H1 (cell line): ENCODE measurements around the gene ARL5A. TPM values are rescaled to one million over a fixed set of nuclear protein-coding genes. Genes with fewer than 3 reads are reported as not detected.

Experiments
- CTCF ChIA-PET: fragments of 300-600 bp; sonication (Branson Sonifier 250); formaldehyde crosslinking; loops from one replicate; lab custom pipeline; 2021; ENCODE audit not compliant: partially characterized antibody; lab: Charles Lee
- POLR2A ChIA-PET: fragments of 300-600 bp; sonication (Branson Sonifier 250); formaldehyde crosslinking; loops from one replicate; lab custom pipeline; 2021; ENCODE audit warnings: inconsistent platforms; ENCODE audit not compliant: partially characterized antibody; lab: Charles Lee
- DNase-seq, 2 experiments: peaks; one replicate each; pipeline versions ENCODE4 v3.0.0 to v3.0.0-alpha.2; 2010 to 2022; ENCODE audit warnings: low spot score in 2 of 2, low read depth in 1 of 2, mixed read lengths in 1 of 2
- FAIRE-seq: peaks from 2 replicates; lab custom pipeline; 2011; peaks lifted over from hg19 to GRCh38; lab: Jason Lieb, UNC
- H2AFZ ChIP-seq: 2 replicates; pipeline ENCODE4 v1.8.1; 2012; ENCODE audit warnings: low read length, inconsistent platforms
- H2AK5ac ChIP-seq: 2 replicates; pipeline ENCODE4 v1.6.1; 2013; ENCODE audit warnings: low read depth, low read length
- H2BK120ac ChIP-seq: replicated peaks from 2 replicates; pipeline ENCODE3; 2013; ENCODE audit warnings: low read depth, low read length, inconsistent platforms
- H2BK12ac ChIP-seq: 2 replicates; pipeline ENCODE4 v1.6.1; 2013; ENCODE audit warnings: low read depth, low read length
- H2BK15ac ChIP-seq: 2 replicates; pipeline ENCODE4 v1.6.1; 2013; ENCODE audit warnings: low read length
- H2BK20ac ChIP-seq: 2 replicates; pipeline ENCODE4 v1.6.1; 2013; ENCODE audit warnings: low read length
- H2BK5ac ChIP-seq: 2 replicates; pipeline ENCODE4 v1.6.1; 2013; ENCODE audit warnings: low read depth, low read length
- H3K14ac ChIP-seq: 2 replicates; pipeline ENCODE4 v1.6.1; 2013; ENCODE audit warnings: inconsistent platforms; ENCODE audit not compliant: insufficient read length
- H3K18ac ChIP-seq: 2 replicates; pipeline ENCODE4 v1.6.1; 2013; ENCODE audit warnings: low read length; ENCODE audit errors: extremely low read depth
- H3K23ac ChIP-seq: 2 replicates; pipeline ENCODE4 v1.6.1; 2013; ENCODE audit warnings: inconsistent platforms; ENCODE audit not compliant: insufficient read length
- H3K23me2 ChIP-seq: 2 replicates; pipeline ENCODE4 v1.6.1; 2013; ENCODE audit warnings: low read depth, low read length
- H3K27ac ChIP-seq: 2 replicates; pipeline ENCODE4 v1.6.1; 2011; ENCODE audit warnings: low read depth, low read length, inconsistent platforms
- H3K27me3 ChIP-seq, 4 experiments: replicated peaks in 1 of 4; 1 replicate in 1 of 4; 2 replicates in 3 of 4; pipeline versions ENCODE4 v1.6.1 to v1.8.1; 2011 to 2013; ENCODE audit warnings: low read length in 3 of 4, mild to moderate bottlenecking in 3 of 4, inconsistent platforms in 2 of 4, mixed read lengths in 2 of 4, moderate library complexity in 1 of 4; ENCODE audit not compliant: control insufficient read depth in 3 of 4, insufficient read depth in 3 of 4; ENCODE audit errors: extremely low read depth in 1 of 4
- H3K36me3 ChIP-seq, 4 experiments: 2 replicates each; pipeline versions ENCODE4 v1.6.1 to v1.8.1; 2011 to 2013; ENCODE audit warnings: mild to moderate bottlenecking in 4 of 4, low read length in 3 of 4, moderate library complexity in 2 of 4, control low read depth in 1 of 4, inconsistent platforms in 1 of 4; ENCODE audit not compliant: insufficient read depth in 4 of 4, control insufficient read depth in 2 of 4
- H3K4ac ChIP-seq: replicated peaks from 2 replicates; pipeline ENCODE3; 2013; ENCODE audit warnings: low read length, low read depth, mixed read lengths, inconsistent platforms; ENCODE audit not compliant: insufficient read length
- H3K4me1 ChIP-seq, 4 experiments: replicated peaks in 1 of 4; 1 replicate in 1 of 4; 2 replicates in 3 of 4; pipeline versions ENCODE4 v1.6.1 to v1.8.1; 2011 to 2013; ENCODE audit warnings: low read length in 3 of 4, inconsistent platforms in 2 of 4, mixed read lengths in 1 of 4; ENCODE audit not compliant: insufficient read depth in 4 of 4, control insufficient read depth in 3 of 4
- H3K4me2 ChIP-seq, 2 experiments: 2 replicates each; pipeline versions ENCODE4 v1.6.1 to v1.8.1; 2011 to 2013; ENCODE audit warnings: low read depth in 2 of 2, low read length in 2 of 2, control low read depth in 1 of 2, inconsistent platforms in 1 of 2, mild to moderate bottlenecking in 1 of 2; ENCODE audit not compliant: insufficient read depth in 1 of 2
- H3K4me3 ChIP-seq, 4 experiments: fragments of 200-600, 300-600 bp in 1 of 4; sonication (generic), shearing (Covaris generic), sonication (Bioruptor Twin) in 1 of 4; 2 replicates each; pipeline versions ENCODE4 v1.5.1 to v1.8.1; 2011 to 2016; ENCODE audit warnings: low read length in 4 of 4, low read depth in 3 of 4, control low read depth in 2 of 4, inconsistent platforms in 2 of 4, mild to moderate bottlenecking in 2 of 4, mixed read lengths in 1 of 4, moderate library complexity in 1 of 4; ENCODE audit not compliant: insufficient read depth in 2 of 4; ENCODE audit errors: extremely low read depth in 1 of 4
- H3K56ac ChIP-seq: replicated peaks from 2 replicates; pipeline ENCODE3; 2013; ENCODE audit warnings: low read depth, mild to moderate bottlenecking, mixed read lengths, low read length, inconsistent platforms; ENCODE audit not compliant: insufficient read length
- H3K79me1 ChIP-seq: 2 replicates; pipeline ENCODE4 v1.6.1; 2013; ENCODE audit warnings: low read depth, low read length, control low read depth
- H3K79me2 ChIP-seq, 2 experiments: 2 replicates each; pipeline versions ENCODE4 v1.6.1 to v1.8.1; 2012 to 2013; ENCODE audit warnings: low read length in 2 of 2, mild to moderate bottlenecking in 2 of 2, inconsistent platforms in 1 of 2; ENCODE audit not compliant: insufficient read depth in 2 of 2, control insufficient read depth in 1 of 2
- H3K9ac ChIP-seq, 4 experiments: replicated peaks in 1 of 4; 1 replicate in 1 of 4; 2 replicates in 3 of 4; pipeline versions ENCODE4 v1.6.1 to v1.8.1; 2011 to 2013; ENCODE audit warnings: low read depth in 3 of 4, low read length in 3 of 4, control low read depth in 2 of 4, mild to moderate bottlenecking in 2 of 4, moderate library complexity in 2 of 4, inconsistent platforms in 1 of 4; ENCODE audit errors: extremely low read depth in 1 of 4
- H3K9me3 ChIP-seq, 2 experiments: 2 replicates each; pipeline versions ENCODE4 v1.6.1 to v1.8.1; 2012 to 2013; ENCODE audit warnings: mild to moderate bottlenecking in 2 of 2, moderate library complexity in 2 of 2, control low read depth in 1 of 2, inconsistent platforms in 1 of 2, low read depth in 1 of 2, low read length in 1 of 2, mixed read lengths in 1 of 2; ENCODE audit not compliant: insufficient read depth in 2 of 2
- H4K20me1 ChIP-seq, 2 experiments: replicated peaks in 1 of 2; 2 replicates each; pipeline versions ENCODE3 to v1.8.1; 2011 to 2013; ENCODE audit warnings: inconsistent platforms in 2 of 2, low read length in 2 of 2, mild to moderate bottlenecking in 1 of 2; ENCODE audit not compliant: insufficient read depth in 2 of 2, control insufficient read depth in 1 of 2
- H4K5ac ChIP-seq: 2 replicates; pipeline ENCODE4 v1.6.1; 2013; ENCODE audit warnings: low read length, low read depth, mixed read lengths, inconsistent platforms; ENCODE audit not compliant: insufficient read length
- H4K8ac ChIP-seq: 2 replicates; pipeline ENCODE4 v1.8.0; 2013; ENCODE audit warnings: mild to moderate bottlenecking, moderate library complexity, low read length, inconsistent platforms; ENCODE audit not compliant: insufficient read depth; ENCODE audit errors: extremely low read depth
- H4K91ac ChIP-seq: replicated peaks from 2 replicates; pipeline ENCODE3; 2013; ENCODE audit warnings: low read length, mixed read lengths, inconsistent platforms; ENCODE audit not compliant: insufficient read length
- ATF2 ChIP-seq: IDR thresholded peaks from 2 replicates; pipeline ENCODE4 v1.6.1; 2012; ENCODE audit warnings: low read length, inconsistent platforms
- CHD1 ChIP-seq: IDR thresholded peaks from 2 replicates; pipeline ENCODE4 v1.6.1; 2012; ENCODE audit warnings: low read depth, low read length, improper control_type of control experiment
- CTBP2 ChIP-seq: IDR thresholded peaks from 2 replicates; pipeline ENCODE4 v1.7.0; 2011; ENCODE audit warnings: borderline replicate concordance, mild to moderate bottlenecking, moderate library complexity, mixed read lengths, low read length; ENCODE audit not compliant: insufficient read depth, insufficient read length
- CTCF ChIP-seq, 3 experiments: IDR thresholded peaks; 1 replicate in 2 of 3; 2 replicates in 1 of 3; pipeline versions ENCODE4 v1.5.1 to v1.6.1; 2011; ENCODE audit warnings: low read length in 3 of 3, mild to moderate bottlenecking in 3 of 3, inconsistent platforms in 2 of 3, low read depth in 1 of 3, moderate library complexity in 1 of 3; ENCODE audit not compliant: insufficient read depth in 1 of 3; ENCODE audit errors: control extremely low read depth in 1 of 3
- EZH2 ChIP-seq: fragments of 200-600 bp; sonication (generic); IDR thresholded peaks from 2 replicates; pipeline ENCODE4 v1.7.1; 2012; ENCODE audit warnings: low read depth, mild to moderate bottlenecking, moderate library complexity, low read length, inconsistent platforms; ENCODE audit not compliant: severe bottlenecking
- FOSL1 ChIP-seq: IDR thresholded peaks from 2 replicates; pipeline ENCODE4 v1.6.1; 2011; ENCODE audit warnings: mild to moderate bottlenecking, low read depth, low read length, moderate library complexity; ENCODE audit not compliant: insufficient read depth
- KDM5A ChIP-seq: fragments of 200-600 bp; IDR thresholded peaks from 2 replicates; pipeline ENCODE4 v1.7.1; 2012; ENCODE audit warnings: mild to moderate bottlenecking, low read length, inconsistent platforms, mixed read lengths
- POLR2A ChIP-seq, 2 experiments: IDR thresholded peaks; 1 replicate in 1 of 2; 2 replicates in 1 of 2; pipeline ENCODE4 v1.6.1; 2011; ENCODE audit warnings: low read depth in 2 of 2, low read length in 2 of 2, mild to moderate bottlenecking in 2 of 2; ENCODE audit errors: control extremely low read depth in 1 of 2
- RXRA ChIP-seq: IDR thresholded peaks from 2 replicates; pipeline ENCODE4 v1.6.1; 2011; ENCODE audit warnings: low read depth, mild to moderate bottlenecking, low read length, moderate library complexity; ENCODE audit not compliant: insufficient read depth
- TBP ChIP-seq: IDR thresholded peaks from 2 replicates; pipeline ENCODE4 v1.6.1; 2011; ENCODE audit warnings: low read depth, low read length, improper control_type of control experiment
- WGBS, 2 experiments: shearing (Covaris generic) in 1 of 2; methylation state at CpG; one replicate each; pipeline versions ENCODE4 v1.1.6 to v1.1.7; 2013 to 2015; ENCODE audit warnings: low lambda C conversion rate in 2 of 2, mixed read lengths in 2 of 2, inconsistent platforms in 1 of 2, low coverage in 1 of 2, missing lambda C conversion rate in 1 of 2; ENCODE audit not compliant: insufficient replicate concordance in 2 of 2, insufficient coverage in 1 of 2, insufficient read length in 1 of 2; ENCODE audit errors: extremely low coverage in 1 of 2, missing lambda C conversion rate in 1 of 2; 5-methylcytosine and 5-hydroxymethylcytosine counted together
- polyA plus RNA-seq, 7 experiments: library from polyadenylated mRNA; depleted of rRNA in 3 of 7; stranded (reverse) in 5 of 7; unstranded in 2 of 7; fragments of >200 nt in 5 of 7; fragments of 200-250 nt in 2 of 7; gene quantifications; 1 replicate in 5 of 7; 2 replicates in 1 of 7; 4 replicates in 1 of 7; pipeline versions ENCODE4 v1.2.1 to v1.2.3, GENCODE V29; 2011 to 2013; ENCODE audit warnings: missing spikeins in 2 of 7, mixed read lengths in 2 of 7
- total RNA-seq: library from RNA; stranded (reverse); fragmentation: NEBNext Ultra II Directional; extraction: Animal tissue kit (Norgen Biotek cat#: 25700); gene quantifications from 2 replicates; pipeline ENCODE4 v1.2.1, GENCODE V29; 2021

Gene ARL5A
- total and polyA plus RNA-seq, 2 of the 8 experiments (the other 6 are each of a cell fraction or from before 2014, with no cell fraction given) = 12.6 to 86.3 TPM

GRCh38 chr2:151757861-151758260, 70.4 kb downstream of the ARL5A start:
- ChIA-PET POLR2A (no interaction called here), CTCF (no interaction called here)
- TF ChIP-seq RXRA (no peak), CHD1 (no peak), CTCF (IDR thresholded peaks at IDR 0.05; ENCODE audit: control extremely low read depth in 1 of 3, insufficient read depth in 1 of 3, low read depth in 1 of 3, low read length in 3 of 3) (no peak), KDM5A (no peak), TBP (no peak), EZH2 (no peak), ATF2 (no peak), FOSL1 (no peak), CTBP2 (no peak), POLR2A (IDR thresholded peaks at IDR 0.05; ENCODE audit: control extremely low read depth in 1 of 2, low read depth in 2 of 2, low read length in 2 of 2) (no peak)

More at GRCh38 chr2:151757861-151758260, 70.4 kb downstream of the ARL5A start:
- H2BK12ac ChIP-seq = no peak overlapping the region
- no peak overlapping the region for H4K8ac ChIP-seq
- no peaks in the 10 kb centered on the region for H3K36me3 ChIP-seq
- H2AFZ ChIP-seq = no peak overlapping the region
- no peak overlapping the region for H3K4me2 ChIP-seq
- H2AK5ac ChIP-seq = no peak overlapping the region
- no peak overlapping the region for H3K18ac ChIP-seq
- no peak overlapping the region for H2BK15ac ChIP-seq
- no peaks in the 10 kb centered on the region for H4K20me1 ChIP-seq
- H3K4me3 ChIP-seq = no peak overlapping the region
- DNase-seq (no peak), FAIRE-seq (no peak)
- no peaks in the 10 kb centered on the region for H3K9me3 ChIP-seq
- no peak overlapping the region for H2BK20ac ChIP-seq
- H4K5ac ChIP-seq = no peak overlapping the region
- H3K27ac ChIP-seq = no peak overlapping the region
- no peak overlapping the region for H3K4ac ChIP-seq
- no peak overlapping the region for H3K9ac ChIP-seq
- no peak overlapping the region for H2BK120ac ChIP-seq
- H4K91ac ChIP-seq = no peak overlapping the region
- no peaks in the 10 kb centered on the region for H3K79me2 ChIP-seq
- H3K23ac ChIP-seq = no peak overlapping the region
- no peaks in the 10 kb centered on the region for H3K79me1 ChIP-seq
- WGBS, 2 experiments = 80% methylated on average over 1 of the region's 1 CpG; no CpG with 5 or more reads in 1 of the 2 experiments
- no peak overlapping the region for H3K14ac ChIP-seq
- H2BK5ac ChIP-seq = no peak overlapping the region
- peaks cover 0 to 2% (median 0%) of the 10 kb centered on the region in 4 experiments; a peak in 1 of 7 replicates for H3K4me1 ChIP-seq
- H3K56ac ChIP-seq = no peak overlapping the region
- H3K27me3 ChIP-seq = no peaks in the 10 kb centered on the region
- H3K23me2 ChIP-seq = no peaks in the 10 kb centered on the region
